SK-N-SH treated with all-trans-retinoic acid at 6 μM for 48 hours (cell line): ENCODE results near the gene PHYH.

Source experiments
- CSRNP3 ChIP-seq: fragments of 250-450 bp; sonication (Bioruptor Pico); IDR thresholded peaks from 2 replicates; pipeline ENCODE4 v1.5.1; 2021; ENCODE audit warnings: mild to moderate bottlenecking, moderate library complexity
- ESRRG ChIP-seq: fragments of 250-450 bp; sonication (Bioruptor Pico); IDR thresholded peaks from 2 replicates; pipeline ENCODE4 v1.6.1; 2021; ENCODE audit warnings: mild to moderate bottlenecking
- GLIS3 ChIP-seq: fragments of 250-450 bp; sonication (Bioruptor Pico); IDR thresholded peaks from 2 replicates; pipeline ENCODE4 v1.5.0; 2020; ENCODE audit warnings: mild to moderate bottlenecking, moderate library complexity
- PATZ1 ChIP-seq: fragments of 250-450 bp; sonication (Bioruptor Pico); IDR thresholded peaks from 2 replicates; pipeline ENCODE4 v1.8.0; 2020; ENCODE audit warnings: mild to moderate bottlenecking, moderate library complexity, borderline replicate concordance
- PPARA ChIP-seq: fragments of 250-450 bp; sonication (Bioruptor Pico); IDR thresholded peaks from 2 replicates; pipeline ENCODE4 v1.5.0; 2020; ENCODE audit warnings: mild to moderate bottlenecking, borderline replicate concordance
- RARB ChIP-seq: fragments of 250-450 bp; sonication (Bioruptor Pico); IDR thresholded peaks from 2 replicates; pipeline ENCODE4 v1.8.0; 2021; ENCODE audit warnings: mild to moderate bottlenecking, moderate library complexity
- TOX ChIP-seq: fragments of 250-450 bp; sonication (Bioruptor Pico); IDR thresholded peaks from 2 replicates; pipeline ENCODE4 v1.8.0; 2021; ENCODE audit warnings: mild to moderate bottlenecking, moderate library complexity, borderline replicate concordance
- TSHZ2 ChIP-seq: fragments of 250-450 bp; sonication (Bioruptor Pico); IDR thresholded peaks from 2 replicates; pipeline ENCODE4 v1.5.0; 2020; ENCODE audit warnings: mild to moderate bottlenecking, moderate library complexity
- ZC3H10 ChIP-seq: fragments of 250-450 bp; sonication (Bioruptor Pico); IDR thresholded peaks from 2 replicates; pipeline ENCODE4 v1.5.1; 2021; ENCODE audit warnings: mild to moderate bottlenecking, moderate library complexity
- ZFP3 ChIP-seq: fragments of 250-450 bp; sonication (Bioruptor Pico); IDR thresholded peaks from 2 replicates; pipeline ENCODE4 v1.5.0; 2020; ENCODE audit warnings: mild to moderate bottlenecking, moderate library complexity
- ZNF8 ChIP-seq: fragments of 450-650 bp; formaldehyde crosslinking; IDR thresholded peaks from 2 replicates; pipeline ENCODE4 v1.5.0; 2020; ENCODE audit warnings: mild to moderate bottlenecking, moderate library complexity

DNA sequence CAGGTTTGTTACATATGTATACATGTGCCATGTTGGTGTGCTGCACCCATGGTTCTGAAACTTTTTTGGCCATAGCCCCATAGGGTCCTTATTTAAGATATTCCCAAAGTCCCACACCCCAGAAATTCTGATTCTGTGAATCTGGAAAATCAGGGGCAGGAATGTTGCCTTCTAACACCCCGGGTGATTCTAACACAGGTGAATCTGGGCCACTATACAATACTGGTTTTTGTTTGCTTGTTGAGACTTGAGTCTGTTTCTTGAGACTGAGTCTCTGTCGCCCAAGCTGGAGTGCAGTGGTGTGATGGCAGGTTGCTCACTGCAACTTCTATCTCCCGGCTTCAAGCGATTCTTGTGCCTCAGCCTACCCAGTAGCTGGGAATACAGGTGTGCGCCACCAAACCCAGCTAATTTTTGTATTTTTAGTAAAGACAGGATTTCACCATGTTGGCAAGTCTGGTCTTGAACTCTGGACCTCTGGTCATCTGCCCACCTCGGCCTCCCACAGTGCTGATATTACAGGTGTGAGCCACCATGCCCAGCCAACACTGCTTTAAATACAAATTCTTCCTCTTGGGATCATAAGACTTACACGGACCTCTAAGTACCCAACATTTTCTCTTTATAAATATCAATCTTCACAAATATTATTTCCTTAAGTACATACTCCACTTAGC is 16.9 kb upstream of the PHYH start:
- TF ChIP-seq ZFP3, result no peak
- no peak for TF ChIP-seq PATZ1 (CRISPR knock-in tag)
- TF ChIP-seq ZNF8, result no peak
- TF ChIP-seq TSHZ2 (CRISPR knock-in tag), result no peak
- TF ChIP-seq PPARA, result no peak
- TF ChIP-seq GLIS3 (CRISPR knock-in tag), result no peak
- TF ChIP-seq ZC3H10, result no peak
- TF ChIP-seq TOX (CRISPR knock-in tag), result no peak
- no peak for TF ChIP-seq RARB (CRISPR knock-in tag)
- TF ChIP-seq CSRNP3 (CRISPR knock-in tag), result no peak
- no peak for TF ChIP-seq ESRRG (CRISPR knock-in tag)
